Ovary (tissue), 3 donors: Measurements from ENCODE around the gene SPACA9.

Source experiments
- CTCF ChIP-seq, 3 donors: fragments of 450-650 bp in 2 of 3; fragments of 200-600 bp in 1 of 3; IDR thresholded peaks; one replicate each; pipeline versions ENCODE4 v1.5.1 to v1.8.0; 2016 to 2022; ENCODE audit warnings: antibody characterized with exemption in 3 of 3, mild to moderate bottlenecking in 1 of 3
- EP300 ChIP-seq: sonication (generic); formaldehyde crosslinking; IDR thresholded peaks from one replicate; pipeline ENCODE4 v1.6.1; 2017; ENCODE audit warnings: antibody characterized with exemption
- POLR2A ChIP-seq: fragments of 450-650 bp; IDR thresholded peaks from one replicate; pipeline ENCODE4 v1.6.1; 2017; ENCODE audit warnings: antibody characterized with exemption, mild to moderate bottlenecking, moderate library complexity
- donor health status: DM: no; HTN: no; CAD: no.

GRCh38 chr9:132937463-132937901 lies 58.8 kb downstream of the SPACA9 start:
- TF ChIP-seq CTCF (IDR thresholded peaks at IDR 0.05) (no peak), POLR2A (no peak), EP300 (no peak)
